Type B pancreatic cell (in vitro differentiated cells): Measurements from ENCODE around the gene GOLGA6C. TPM values are rescaled to one million over a fixed set of nuclear protein-coding genes. Genes with fewer than 3 reads are reported as not detected.
"Not testable (repeated sequence)": the region's sequence is repeated elsewhere in the genome, so short reads cannot be mapped to it uniquely, and the experiment has no call there.

Source experiments
- DNase-seq: peaks from one replicate; pipeline ENCODE4 v3.0.0; 2021; ENCODE audit warnings: mixed read lengths; ENCODE audit not compliant: unreplicated experiment; ENCODE audit errors: extremely low spot score
- H3K27ac Mint-ChIP-seq: 2 replicates; pipeline ENCODE4 v1.8.0; 2021; ENCODE audit warnings: mild to moderate bottlenecking, mixed read lengths
- H3K27me3 Mint-ChIP-seq: 2 replicates; pipeline ENCODE4 v1.8.0; 2021; ENCODE audit warnings: mixed read lengths
- H3K36me3 Mint-ChIP-seq: 2 replicates; pipeline ENCODE4 v1.8.0; 2021; ENCODE audit warnings: mixed read lengths
- H3K4me1 Mint-ChIP-seq: one replicate; pipeline ENCODE4 v1.8.0; 2021; ENCODE audit warnings: mixed read lengths; ENCODE audit not compliant: unreplicated experiment
- H3K4me3 Mint-ChIP-seq: 2 replicates; pipeline ENCODE4 v1.8.0; 2021; ENCODE audit warnings: mild to moderate bottlenecking, mixed read lengths
- H3K9me3 Mint-ChIP-seq: 2 replicates; pipeline ENCODE4 v1.8.0; 2021; ENCODE audit warnings: mixed read lengths
- total RNA-seq: library from RNA; stranded (reverse); gene quantifications from 2 replicates; pipeline ENCODE4 v1.2.1, GENCODE V29; 2021; ENCODE audit warnings: low replicate concordance
- TF ChIP-seq, protein P1 (sequence below): fragments of 200-600 bp; sonication (generic); conservative IDR thresholded peaks from 2 replicates; pipeline ENCODE4 v1.5.0; 2021; ENCODE audit warnings: antibody characterized with exemption, mild to moderate bottlenecking

The GOLGA6C gene
- total RNA-seq, 1 donor from 2014 or later, result not detected

DNA sequence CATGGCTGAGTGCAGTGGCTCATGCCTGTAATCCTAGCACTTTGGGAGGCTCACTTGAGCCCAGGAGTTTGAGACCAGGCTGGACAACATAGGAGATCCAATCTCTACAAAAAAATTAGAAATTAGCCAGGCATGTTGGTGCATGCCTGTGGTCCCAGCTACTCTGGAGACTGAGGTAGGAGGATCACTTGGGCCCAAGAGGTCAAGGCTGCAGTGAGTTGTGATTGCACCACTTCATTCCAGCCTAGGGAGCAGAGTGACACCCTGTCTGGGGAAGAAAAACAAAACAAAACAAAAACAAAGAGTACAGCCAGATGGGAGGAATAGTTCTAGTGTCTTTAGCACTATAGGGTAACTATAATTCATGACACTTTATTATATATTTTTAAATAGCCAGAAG lies 51.6 kb downstream of the GOLGA6C start:
- Mint-ChIP-seq H3K9me3 (no peaks in the 10 kb centered on the region), H3K27me3 (peaks cover 50% of the 10 kb centered on the region), H3K27ac (no peak overlapping the region), H3K36me3 (no peaks in the 10 kb centered on the region), H3K4me3 (no peak overlapping the region), H3K4me1 (peaks cover 10% of the 10 kb centered on the region)
- TF ChIP-seq, protein P1, sequence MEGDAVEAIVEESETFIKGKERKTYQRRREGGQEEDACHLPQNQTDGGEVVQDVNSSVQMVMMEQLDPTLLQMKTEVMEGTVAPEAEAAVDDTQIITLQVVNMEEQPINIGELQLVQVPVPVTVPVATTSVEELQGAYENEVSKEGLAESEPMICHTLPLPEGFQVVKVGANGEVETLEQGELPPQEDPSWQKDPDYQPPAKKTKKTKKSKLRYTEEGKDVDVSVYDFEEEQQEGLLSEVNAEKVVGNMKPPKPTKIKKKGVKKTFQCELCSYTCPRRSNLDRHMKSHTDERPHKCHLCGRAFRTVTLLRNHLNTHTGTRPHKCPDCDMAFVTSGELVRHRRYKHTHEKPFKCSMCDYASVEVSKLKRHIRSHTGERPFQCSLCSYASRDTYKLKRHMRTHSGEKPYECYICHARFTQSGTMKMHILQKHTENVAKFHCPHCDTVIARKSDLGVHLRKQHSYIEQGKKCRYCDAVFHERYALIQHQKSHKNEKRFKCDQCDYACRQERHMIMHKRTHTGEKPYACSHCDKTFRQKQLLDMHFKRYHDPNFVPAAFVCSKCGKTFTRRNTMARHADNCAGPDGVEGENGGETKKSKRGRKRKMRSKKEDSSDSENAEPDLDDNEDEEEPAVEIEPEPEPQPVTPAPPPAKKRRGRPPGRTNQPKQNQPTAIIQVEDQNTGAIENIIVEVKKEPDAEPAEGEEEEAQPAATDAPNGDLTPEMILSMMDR, result no peak
- no peak for DNase-seq

DNA sequence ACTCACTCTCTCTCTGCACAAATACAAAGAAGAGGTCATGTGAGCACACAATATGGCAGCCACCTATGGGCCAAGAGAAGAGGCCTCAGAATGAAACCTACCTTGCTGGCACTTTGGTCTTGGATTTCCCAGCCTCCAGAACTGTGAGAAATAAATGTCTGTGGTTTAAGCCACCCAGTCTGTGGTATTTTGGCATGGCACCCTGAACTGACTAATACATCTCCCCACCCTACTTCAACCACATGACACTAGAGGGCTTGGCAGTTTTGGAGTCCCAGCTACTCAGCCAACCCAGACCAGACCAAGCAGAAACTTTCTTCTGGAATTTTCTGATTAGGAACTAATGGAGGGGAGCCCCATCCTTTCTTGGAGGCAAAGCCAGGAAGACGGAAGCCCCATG lies 54.4 kb downstream of the GOLGA6C start:
- not testable (repeated sequence) for H3K4me3 Mint-ChIP-seq, DNase-seq, H3K27ac Mint-ChIP-seq, H3K9me3 Mint-ChIP-seq, H3K36me3 Mint-ChIP-seq
- Mint-ChIP-seq H3K27me3 (peaks cover 28% of the 10 kb centered on the region), H3K4me1 (peaks cover 10% of the 10 kb centered on the region)

- no peaks in the 10 kb centered on the region for H3K9me3 Mint-ChIP-seq
- H3K4me3 Mint-ChIP-seq, result no peak overlapping the region
- DNase-seq, result no peak
- TF ChIP-seq, protein P1, result no peak
- H3K27ac Mint-ChIP-seq, result no peak overlapping the region
- no peaks in the 10 kb centered on the region for H3K36me3 Mint-ChIP-seq
- peaks cover 21% of the 10 kb centered on the region for H3K27me3 Mint-ChIP-seq
- peaks cover 9% of the 10 kb centered on the region for H3K4me1 Mint-ChIP-seq
Measured at GRCh38 chr15:75313116-75313845, 55.1 kb downstream of the GOLGA6C start.

DNA sequence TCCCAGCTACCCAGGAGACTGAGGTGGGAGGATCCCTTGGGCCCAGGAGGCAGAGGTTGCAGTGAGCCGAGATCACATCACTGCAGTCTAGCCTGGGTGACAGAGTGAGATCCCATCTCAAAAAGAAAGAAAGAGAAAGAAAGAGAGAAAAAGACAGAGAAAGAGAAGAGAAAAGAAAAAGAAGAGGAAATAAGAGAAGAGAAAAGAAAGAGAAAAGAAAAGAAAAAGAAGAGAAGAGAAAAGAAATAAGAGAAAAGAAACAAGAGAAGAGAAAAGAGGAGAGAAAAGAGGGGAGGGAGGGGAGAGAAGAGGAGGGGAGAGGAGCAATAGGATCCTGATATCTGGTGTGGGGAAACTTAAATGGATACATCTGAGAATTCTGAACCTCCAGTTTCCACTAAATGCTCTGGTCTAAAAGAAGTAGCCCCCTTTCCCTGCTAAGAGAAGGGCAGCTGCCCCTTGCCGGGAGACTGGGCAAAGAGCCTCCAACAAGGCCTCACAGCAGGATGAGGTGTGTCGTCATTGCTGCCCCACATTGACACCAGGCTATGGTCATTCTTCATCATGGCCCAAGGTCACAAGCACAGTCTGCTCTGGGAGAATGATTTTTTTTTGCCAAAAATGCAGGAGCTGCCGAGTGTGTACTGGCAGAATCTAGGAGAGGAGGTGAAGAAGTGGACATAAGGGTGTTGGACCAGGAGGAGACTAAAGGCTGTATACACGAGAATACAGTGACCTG lies 56.6 kb downstream of the GOLGA6C start:
- Mint-ChIP-seq H3K36me3 (no peaks in the 10 kb centered on the region), H3K27me3 (peaks cover 11% of the 10 kb centered on the region), H3K9me3 (no peaks in the 10 kb centered on the region)

DNA sequence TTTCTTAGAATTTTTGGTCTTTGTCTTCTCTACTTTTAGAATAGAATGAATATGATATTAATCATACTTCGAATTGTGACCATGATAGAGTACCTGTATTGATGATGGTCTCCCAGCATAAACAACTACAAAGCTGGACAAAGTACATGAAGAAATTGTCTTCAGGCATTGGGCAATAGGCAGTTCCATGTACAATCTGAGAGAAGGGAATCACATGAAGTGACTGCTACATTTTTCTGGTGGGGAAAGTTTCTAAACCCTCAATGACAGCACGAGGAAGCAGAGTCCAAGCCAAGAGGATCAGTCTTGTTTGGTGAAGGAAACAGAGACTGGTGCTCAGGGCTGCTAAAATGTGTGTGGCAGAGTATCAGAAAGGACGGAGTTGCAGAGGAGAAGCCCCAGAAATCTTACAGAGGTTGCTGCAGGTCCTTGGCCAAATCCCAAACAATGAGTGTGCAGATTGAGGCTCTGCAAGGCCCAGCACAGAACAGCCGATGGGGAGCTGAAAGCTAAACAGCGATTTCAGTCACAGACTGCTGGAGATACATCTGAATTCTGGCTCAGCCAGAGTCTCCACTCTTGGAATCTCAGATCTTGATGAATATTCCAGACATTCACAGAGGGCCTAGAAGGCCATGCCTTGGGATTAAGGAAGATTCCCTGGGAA lies 61.2 kb downstream of the GOLGA6C start:
- not testable (repeated sequence) for H3K9me3 Mint-ChIP-seq, DNase-seq, H3K4me3 Mint-ChIP-seq, H3K4me1 Mint-ChIP-seq, H3K36me3 Mint-ChIP-seq, H3K27ac Mint-ChIP-seq
- peaks cover 18% of the 10 kb centered on the region for H3K27me3 Mint-ChIP-seq

More for the DNA sequence above, 56.6 kb downstream of the GOLGA6C start:
- no peak overlapping the region for H3K27ac Mint-ChIP-seq
- TF ChIP-seq, protein P1, result no peak
- no peaks in the 10 kb centered on the region for H3K4me1 Mint-ChIP-seq
- no peak overlapping the region for H3K4me3 Mint-ChIP-seq
- DNase-seq, result no peak

Other genes with a start within 250 kb of the GOLGA6C start
- gene PPCDC, start 234.7 kb upstream of the GOLGA6C start, total RNA-seq, result 19.1 and 23.6 TPM in 2 replicates
- 44.5 and 70.3 TPM in 2 replicates for gene C15orf39, start 56.5 kb upstream of the GOLGA6C start, total RNA-seq
- gene GOLGA6D, start 24.5 kb downstream of the GOLGA6C start, total RNA-seq, result 0.19 TPM in 1 of 2 replicates, not detected in the other
- gene COMMD4, start 77.7 kb downstream of the GOLGA6C start, total RNA-seq, result 73.8 and 97.7 TPM in 2 replicates
- 30.7 and 40.4 TPM in 2 replicates for gene NEIL1, start 88.7 kb downstream of the GOLGA6C start, total RNA-seq
- 143 and 220 TPM in 2 replicates for gene MAN2C1, start 110.3 kb downstream of the GOLGA6C start, total RNA-seq
- gene SIN3A, start 193.4 kb downstream of the GOLGA6C start, total RNA-seq, result 47.1 and 75.4 TPM in 2 replicates